C4-2B (cell line): ENCODE results near the gene ETV4.

Experiments used
- CTCF ChIP-seq: fragments of 450-650 bp; conservative IDR thresholded peaks from 2 replicates; pipeline ENCODE4 v1.5.1; 2017; ENCODE audit warnings: mild to moderate bottlenecking
- ZFX ChIP-seq: fragments of 450-650 bp; IDR thresholded peaks from 2 replicates; pipeline ENCODE4 v1.6.1; 2017

- TF ChIP-seq CTCF (no peak), ZFX (no peak)
Observed at GRCh38 chr17:43574348-43574747, 28.2 kb upstream of the ETV4 start.
